GM19372 (cell line): ENCODE measurements around the gene ZDHHC1.
"Not testable (repeated sequence)": the region's sequence is repeated elsewhere in the genome, so short reads cannot be mapped to it uniquely, and the experiment has no call there.

ENCODE experiments used
- ATAC-seq: cut with Tn5 transposase; IDR thresholded peaks from one replicate; pipeline ENCODE4 v1.9.1; 2021; ENCODE audit warnings: mild to moderate bottlenecking, low read depth, moderate library complexity; ENCODE audit not compliant: unreplicated experiment

Gene ZDHHC1

GRCh38 chr16:67378642-67379041, 37.6 kb downstream of the ZDHHC1 start:
- no peak for ATAC-seq

- ATAC-seq, result not testable (repeated sequence)
Measured at GRCh38 chr16:67376012-67376411, 40.3 kb downstream of the ZDHHC1 start.

- no peak for ATAC-seq
Measured at GRCh38 chr16:67372664-67373063, 43.6 kb downstream of the ZDHHC1 start.

- ATAC-seq, result no peak
Measured at GRCh38 chr16:67370661-67371060, 45.6 kb downstream of the ZDHHC1 start.

- no peak for ATAC-seq
Measured at GRCh38 chr16:67364600-67365235, 51.6 kb downstream of the ZDHHC1 start.

- ATAC-seq, result no peak
Measured at GRCh38 chr16:67361038-67361437, 55.2 kb downstream of the ZDHHC1 start.

- not testable (repeated sequence) for ATAC-seq
Measured at GRCh38 chr16:67359540-67360269, 56.6 kb downstream of the ZDHHC1 start.

- ATAC-seq, result no peak
Measured at GRCh38 chr16:67357561-67357960, 58.7 kb downstream of the ZDHHC1 start.

- no peak for ATAC-seq
Measured at GRCh38 chr16:67356396-67356795, 59.9 kb downstream of the ZDHHC1 start.

- ATAC-seq, result not testable (repeated sequence)
Measured at GRCh38 chr16:67352463-67352862, 63.8 kb downstream of the ZDHHC1 start.

- no peak for ATAC-seq
Measured at GRCh38 chr16:67350324-67350723, 66.0 kb downstream of the ZDHHC1 start.

GRCh38 chr16:67349172-67349571, 67.1 kb downstream of the ZDHHC1 start:
- ATAC-seq, result no peak

- no peak for ATAC-seq
Measured at GRCh38 chr16:67346341-67346740, 69.9 kb downstream of the ZDHHC1 start.

- ATAC-seq, result no peak
Measured at GRCh38 chr16:67345401-67345800, 70.9 kb downstream of the ZDHHC1 start.
